ENCODE data around the gene DNMT3A.

DNA sequence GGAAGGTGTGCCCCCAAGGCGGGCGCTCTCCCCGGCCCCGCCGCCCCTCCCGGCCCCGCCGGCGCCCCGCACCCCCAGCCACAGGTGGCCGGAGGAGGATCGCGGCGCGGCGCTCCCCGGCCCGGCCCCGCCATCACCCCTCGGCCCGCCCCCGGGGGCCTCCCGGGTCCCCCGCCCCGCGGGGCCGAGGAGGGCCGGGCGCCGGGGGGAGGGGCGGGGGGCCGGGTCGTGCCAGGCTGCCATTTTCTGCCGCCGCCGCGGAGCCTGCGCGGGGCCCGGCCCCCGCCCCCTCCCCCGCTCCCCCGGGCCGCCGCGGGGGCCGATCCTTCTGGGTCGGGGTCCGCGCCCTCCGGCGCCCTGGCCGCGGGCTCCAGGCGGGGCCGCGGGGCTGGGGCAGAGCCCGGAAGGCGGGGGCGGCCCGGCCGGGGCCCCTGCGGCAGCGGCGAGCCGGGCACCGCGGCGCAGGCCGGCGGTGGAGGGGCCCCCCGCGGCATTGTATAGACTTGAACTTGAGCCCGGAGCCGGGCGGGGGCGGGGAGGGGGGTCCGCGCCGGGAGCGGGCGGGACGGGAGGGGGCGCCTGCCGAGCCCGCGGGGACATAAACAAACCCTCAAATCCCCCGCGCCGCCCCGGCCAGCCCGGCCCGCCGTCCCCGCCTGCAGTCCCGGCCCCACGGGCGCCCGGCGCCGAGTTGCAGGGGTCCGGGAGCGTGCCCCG is 556 bp downstream of the DNMT3A start:
- TF ChIP-seq POLR2AphosphoS5 (IDR thresholded peaks at IDR 0.05; ENCODE audit: borderline replicate concordance, low read depth, low read length) (no peak), EZH2 (IDR thresholded peaks at IDR 0.05) (no peak), FOXP2 (optimal IDR thresholded peaks at IDR 0.05; ENCODE audit: control extremely low read depth, extremely low read length, insufficient read depth) (no peak)
